Measurements from ENCODE around the gene SPRYD4. TPM values are rescaled to one million over a fixed set of nuclear protein-coding genes. Genes with fewer than 3 reads are reported as not detected.
"Not testable (repeated sequence)": the region's sequence is repeated elsewhere in the genome, so short reads cannot be mapped to it uniquely, and the experiment has no call there.

SPRYD4 gene
- total RNA-seq, 4 donors from 2014 or later: 1.3 to 2.3 (median 2.1) TPM

DNA sequence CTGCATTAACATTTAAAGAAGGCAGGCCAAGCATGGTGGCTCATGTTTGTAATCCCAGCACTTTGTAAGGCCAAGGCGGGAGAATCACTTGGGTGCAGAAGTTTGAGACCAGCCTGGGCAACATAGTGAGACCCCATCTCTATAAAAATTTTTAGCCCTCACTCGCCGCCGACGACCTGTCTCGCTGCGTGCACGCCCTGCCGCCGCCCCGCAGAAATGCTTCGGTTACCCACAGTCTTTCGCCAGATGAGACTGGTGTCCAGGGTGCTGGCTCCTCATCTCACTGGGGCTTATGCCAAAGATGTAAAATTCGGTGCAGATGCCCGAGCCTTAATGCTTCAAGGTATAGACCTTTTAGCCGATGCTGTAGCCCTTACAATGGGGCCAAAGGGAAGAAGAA lies 42.4 kb downstream of the SPRYD4 start:
- no peak for TF ChIP-seq POLR2A (IDR thresholded peaks at IDR 0.05)
- no peak for TF ChIP-seq CTCF (IDR thresholded peaks at IDR 0.05)
- H3K4me3 ChIP-seq (ENCODE audit: low read depth, poor library complexity, severe bottlenecking): no peak overlapping the region
- intact Hi-C loops (cut with DNase I; ENCODE audit: low total_unique reads): no loop called here
- 88 to 95% methylated on average over 16 of the region's 16 CpGs for WGBS, 2 donors
- no peak for DNase-seq (ENCODE audit: low spot score in 2 of 2)

- DNase-seq (ENCODE audit: low spot score in 2 of 2); H3K4me3 ChIP-seq (ENCODE audit: low read depth, poor library complexity, severe bottlenecking); intact Hi-C loops (cut with DNase I; ENCODE audit: low total_unique reads): not testable (repeated sequence)
- WGBS, 2 donors: 55 to 62% methylated on average over 4 of the region's 4 CpGs
Measured at GRCh38 chr12:56514014-56514318, 45.6 kb downstream of the SPRYD4 start.

GRCh38 chr12:56517854-56518253 lies 49.5 kb downstream of the SPRYD4 start:
- DNase-seq (ENCODE audit: low spot score in 2 of 2): no peak
- intact Hi-C loops (cut with DNase I; ENCODE audit: low total_unique reads): loop anchor here (5.0 kb wide), 1 partner anchor 54 kb away; no protein-coding TSS in a partner anchor
- WGBS, 2 donors: 78 to 89% methylated on average over 2 of the region's 2 CpGs
- H3K4me3 ChIP-seq (ENCODE audit: low read depth, poor library complexity, severe bottlenecking): no peak overlapping the region
- no peak for TF ChIP-seq POLR2A (IDR thresholded peaks at IDR 0.05)
- no peak for TF ChIP-seq CTCF (IDR thresholded peaks at IDR 0.05)

GRCh38 chr12:56518570-56518969 lies 50.2 kb downstream of the SPRYD4 start:
- intact Hi-C loops (cut with DNase I; ENCODE audit: low total_unique reads): loop anchor here (5.0 kb wide), 1 partner anchor 54 kb away; no protein-coding TSS in a partner anchor
- WGBS, 2 donors: 57 to 65% methylated on average over 2 of the region's 2 CpGs
- no peak overlapping the region for H3K4me3 ChIP-seq (ENCODE audit: low read depth, poor library complexity, severe bottlenecking)
- DNase-seq (ENCODE audit: low spot score in 2 of 2): no peak
- no peak for TF ChIP-seq CTCF (IDR thresholded peaks at IDR 0.05)
- no peak for TF ChIP-seq POLR2A (IDR thresholded peaks at IDR 0.05)

DNA sequence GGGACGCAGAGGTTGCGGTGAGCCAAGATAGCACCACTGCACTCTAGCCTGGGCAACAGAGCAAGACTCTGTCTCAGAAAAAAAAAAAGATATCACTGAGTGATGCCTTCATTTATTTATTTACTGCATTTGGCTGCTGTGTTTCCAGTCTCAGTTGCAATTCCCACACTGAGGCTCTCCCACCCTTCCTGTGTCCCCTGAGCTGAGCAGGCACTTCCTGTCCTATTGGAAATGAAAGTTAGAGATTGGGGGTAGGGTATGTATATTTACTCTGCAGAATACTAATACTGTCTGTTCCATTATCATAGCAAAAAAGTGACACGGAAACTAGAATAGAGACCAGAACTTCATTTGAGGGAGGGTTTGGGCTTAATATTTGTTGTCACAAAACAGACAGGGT lies 51.7 kb downstream of the SPRYD4 start:
- WGBS, 2 donors: 65 to 70% methylated on average over 3 of the region's 3 CpGs
- no peak for TF ChIP-seq POLR2A (IDR thresholded peaks at IDR 0.05)
- no peak for TF ChIP-seq CTCF (IDR thresholded peaks at IDR 0.05)
- no peak for DNase-seq (ENCODE audit: low spot score in 2 of 2)

GRCh38 chr12:56520506-56520905 lies 52.1 kb downstream of the SPRYD4 start:
- intact Hi-C loops (cut with DNase I; ENCODE audit: low total_unique reads): no loop called here
- WGBS, 2 donors: 28 to 33% methylated on average over 1 of the region's 1 CpG
- DNase-seq (ENCODE audit: low spot score in 2 of 2): no peak
- no peak overlapping the region for H3K4me3 ChIP-seq (ENCODE audit: low read depth, poor library complexity, severe bottlenecking)
- TF ChIP-seq POLR2A (IDR thresholded peaks at IDR 0.05) (no peak), CTCF (IDR thresholded peaks at IDR 0.05) (no peak)

More for the DNA sequence above, 51.7 kb downstream of the SPRYD4 start:
- no peak overlapping the region for H3K4me3 ChIP-seq (ENCODE audit: low read depth, poor library complexity, severe bottlenecking)
- intact Hi-C loops (cut with DNase I; ENCODE audit: low total_unique reads): no loop called here
